HG03196 (cell line): ENCODE measurements around the gene COPS2.

ENCODE experiments used
- ATAC-seq: cut with Tn5 transposase; IDR thresholded peaks from one replicate; pipeline ENCODE4 v1.9.1; 2021; ENCODE audit not compliant: unreplicated experiment

COPS2 gene

GRCh38 chr15:49163678-49164077, 8.3 kb upstream of the COPS2 start:
- no peak for ATAC-seq

- peak; percentile 19 for ATAC-seq
Measured at GRCh38 chr15:49155834-49156627, 632 bp upstream of the COPS2 start.

DNA sequence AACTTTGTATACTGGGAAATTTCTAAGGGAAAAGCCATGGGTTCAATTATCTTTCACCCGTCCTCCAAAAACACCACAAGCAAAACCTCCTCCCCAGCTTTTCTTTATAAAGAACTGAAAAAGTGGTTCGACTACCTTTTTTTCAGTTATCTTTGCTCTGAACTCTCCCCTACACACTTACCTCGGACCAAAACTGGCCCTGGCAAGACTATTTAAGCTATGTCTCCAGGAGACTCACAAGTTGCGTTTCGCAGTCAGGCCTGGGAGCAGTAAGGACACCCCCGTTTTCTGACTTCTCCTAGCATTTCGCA, 645 bp downstream of the COPS2 start:
- peak; percentile 6 for ATAC-seq

- ATAC-seq, result no peak
Measured at GRCh38 chr15:49154359-49154758, 1.0 kb downstream of the COPS2 start.

DNA sequence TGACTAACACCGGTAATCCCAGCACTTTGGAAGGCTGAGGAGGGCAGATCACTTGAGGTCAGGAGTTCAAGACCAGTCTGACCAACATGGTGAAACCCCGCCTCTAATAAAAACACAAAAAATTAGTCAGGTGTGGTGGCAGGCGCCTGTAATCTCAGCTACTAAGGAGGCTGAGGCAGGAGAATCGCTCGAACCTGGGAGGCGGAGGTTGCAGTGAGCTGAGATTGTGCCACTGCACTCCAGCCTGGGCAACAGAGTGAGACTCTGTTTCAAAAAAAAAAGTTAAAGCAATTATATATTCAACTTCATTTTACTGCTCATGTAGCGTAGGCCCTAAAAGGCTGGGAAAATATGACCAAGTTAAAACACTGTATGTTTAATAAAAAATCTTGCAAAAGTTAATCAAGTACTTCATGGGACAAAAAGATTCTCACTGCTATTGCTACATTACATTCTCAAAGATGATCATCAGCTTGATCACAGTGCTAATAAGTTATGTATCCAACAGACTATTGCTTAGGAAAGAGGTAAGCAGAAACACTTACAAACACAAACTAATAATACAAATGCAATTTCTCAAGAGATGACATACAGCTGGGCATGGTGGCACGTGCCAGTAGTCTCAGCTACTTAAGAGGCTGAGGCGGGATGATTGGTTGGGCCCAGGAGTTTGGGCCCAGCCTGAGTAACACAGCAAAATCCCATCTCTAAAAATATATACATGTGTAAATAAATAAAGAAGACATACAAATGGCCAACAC, 2.7 kb downstream of the COPS2 start:
- ATAC-seq, result no peak

GRCh38 chr15:49151831-49152230, 3.6 kb downstream of the COPS2 start:
- no peak for ATAC-seq

DNA sequence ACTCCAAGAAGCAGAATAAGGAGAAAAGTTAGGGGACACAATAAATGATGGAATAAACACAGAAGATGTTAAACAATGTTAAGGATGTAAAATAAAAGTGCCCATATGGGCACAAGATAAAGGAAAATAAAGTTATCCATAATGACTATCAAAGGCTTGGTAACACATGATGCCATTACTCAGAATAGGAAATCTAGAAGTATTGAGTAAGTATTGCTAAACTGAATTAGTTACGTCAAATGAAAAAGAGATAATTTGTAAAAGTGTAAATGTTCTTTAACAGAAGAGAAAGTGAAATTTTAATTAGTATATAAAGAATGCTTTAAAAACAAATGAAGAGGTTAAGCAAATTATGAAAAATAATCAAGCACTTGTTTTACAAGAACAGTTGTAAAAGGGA, 6.7 kb downstream of the COPS2 start:
- ATAC-seq, result no peak

DNA sequence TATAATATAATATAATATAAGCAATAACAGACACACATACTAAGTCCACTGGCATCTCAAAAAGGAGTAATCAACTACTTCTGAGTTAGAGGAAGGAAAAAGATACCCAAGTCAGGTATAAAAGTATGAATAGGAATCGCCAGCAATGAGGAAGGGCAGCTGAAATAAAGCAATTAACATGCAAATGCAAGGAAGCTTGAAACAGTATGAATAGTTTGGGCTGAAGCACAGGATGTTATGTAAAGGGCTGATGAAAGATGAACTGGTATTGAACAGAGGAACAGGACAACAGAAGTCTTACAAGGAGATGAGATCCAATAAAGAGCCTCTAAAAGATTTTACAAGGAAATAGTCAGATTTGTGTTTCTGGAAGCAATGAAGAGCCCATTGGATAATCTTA, 7.1 kb downstream of the COPS2 start:
- no peak for ATAC-seq

DNA sequence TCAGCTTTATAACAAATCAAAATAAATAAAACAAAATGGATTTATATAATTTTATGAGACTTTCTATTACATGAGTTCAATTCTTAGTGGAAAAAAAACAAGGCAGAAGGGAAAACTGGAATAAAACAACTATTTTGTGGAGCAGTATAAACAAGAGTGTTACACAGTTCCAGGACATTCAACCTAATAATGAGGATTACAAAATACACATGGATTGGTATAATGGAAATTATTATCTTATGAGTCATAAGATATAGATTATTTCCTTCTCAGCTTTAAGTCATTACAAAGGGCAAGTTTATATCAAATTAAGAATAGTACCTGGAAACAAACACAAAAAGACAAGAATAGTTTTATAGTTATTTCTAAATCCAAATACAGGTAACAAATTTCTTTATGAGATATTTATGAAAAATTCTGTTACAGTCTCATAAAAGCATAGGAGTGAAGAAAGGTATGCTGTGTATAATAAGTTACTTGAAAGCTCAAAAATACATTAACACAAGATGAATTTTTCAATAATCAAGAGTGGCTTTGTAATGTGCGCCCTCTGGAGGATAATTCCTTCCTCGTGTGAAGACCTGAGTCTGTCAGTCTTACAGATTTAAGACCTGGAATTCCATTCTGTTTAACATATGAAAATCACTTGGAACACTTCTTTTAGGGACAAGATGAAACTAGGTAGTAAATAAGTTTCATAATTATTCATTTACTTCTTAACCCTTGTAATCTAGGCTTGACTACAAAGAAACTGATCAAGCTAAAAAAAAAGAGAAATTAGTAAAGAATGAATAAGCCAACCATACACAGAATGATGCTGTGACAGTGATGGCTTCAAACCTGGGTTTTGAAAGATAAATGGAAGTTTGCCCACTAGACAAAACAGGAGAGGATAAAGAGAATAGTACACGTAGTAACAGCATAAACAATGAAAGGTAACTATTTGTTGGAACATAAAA, 9.5 kb downstream of the COPS2 start:
- ATAC-seq, result no peak

- ATAC-seq, result no peak
Measured at GRCh38 chr15:49137861-49138260, 17.5 kb downstream of the COPS2 start.

- no peak for ATAC-seq
Measured at GRCh38 chr15:49135911-49136310, 19.5 kb downstream of the COPS2 start.

GRCh38 chr15:49135342-49135857, 20.0 kb downstream of the COPS2 start:
- no peak for ATAC-seq

DNA sequence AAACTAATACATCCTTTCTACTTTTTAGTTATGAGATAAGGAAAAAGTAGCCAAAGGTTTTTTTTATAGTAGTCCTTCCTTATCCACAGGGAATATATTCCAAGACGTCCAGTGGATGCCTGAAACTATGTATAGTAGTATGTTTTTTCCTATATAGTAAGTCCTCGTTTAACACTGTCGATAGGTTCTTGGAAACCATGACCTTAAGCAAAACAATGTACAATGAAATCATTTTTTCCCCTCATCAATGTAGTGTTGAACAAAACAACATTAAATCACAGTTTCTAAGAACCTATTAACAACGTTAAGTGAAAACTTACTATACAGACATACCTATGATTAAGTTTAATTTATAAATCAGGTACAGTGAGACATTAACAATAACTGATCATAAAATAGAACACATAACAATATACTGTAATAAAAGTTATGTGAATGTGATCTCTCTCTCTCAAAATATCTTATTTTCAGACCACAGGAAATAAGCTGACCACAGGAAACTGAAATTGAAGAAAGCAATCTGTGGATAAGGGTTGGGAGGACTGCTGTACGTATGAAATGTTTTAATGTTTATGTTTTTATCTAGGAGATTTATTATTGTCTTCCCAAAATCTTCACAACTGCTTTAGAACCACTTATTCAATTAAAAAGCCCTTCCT, 20.6 kb downstream of the COPS2 start:
- no peak for ATAC-seq

DNA sequence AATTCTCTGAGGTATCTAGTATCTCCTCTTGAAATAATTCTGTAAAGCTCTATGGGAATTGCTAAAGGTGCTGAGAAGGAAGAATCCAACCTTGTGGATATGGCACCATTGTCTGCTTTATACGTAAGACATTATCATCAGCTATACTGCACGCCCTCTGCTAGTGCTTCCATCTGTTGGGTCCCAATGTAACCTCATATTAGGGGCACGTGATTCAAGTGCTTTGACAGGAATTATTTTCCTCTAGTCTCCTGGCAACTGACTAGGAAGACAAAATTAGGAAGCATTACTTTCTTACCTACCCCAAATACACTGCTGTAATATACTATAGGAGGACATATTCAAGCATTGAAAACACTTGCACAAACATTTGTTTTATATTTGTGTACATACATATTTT, 24.0 kb downstream of the COPS2 start:
- ATAC-seq, result no peak

GRCh38 chr15:49124371-49124770, 31.0 kb downstream of the COPS2 start:
- ATAC-seq, result no peak

DNA sequence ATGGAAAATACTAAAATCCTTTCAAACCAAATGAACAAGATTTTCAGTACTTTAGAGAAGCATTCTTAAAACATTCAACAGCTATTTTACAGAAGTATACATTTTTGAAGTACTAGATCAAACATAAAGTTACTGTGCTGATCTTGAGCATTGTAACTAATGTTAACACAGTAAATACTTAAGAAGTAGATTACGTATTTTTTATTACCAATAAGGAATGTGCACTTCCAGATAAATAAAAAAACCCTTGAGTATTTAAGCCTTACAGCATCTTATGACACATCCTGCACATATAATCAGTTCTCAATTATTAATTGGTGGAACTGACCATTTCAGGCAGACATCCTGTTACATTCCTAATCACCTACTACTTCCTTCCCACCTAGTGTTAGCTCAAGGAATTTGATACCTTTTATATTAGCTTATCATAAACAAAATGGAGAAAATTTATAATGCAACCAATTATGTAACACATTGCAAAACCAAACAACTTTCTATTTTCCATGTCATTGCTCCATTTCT, 32.8 kb downstream of the COPS2 start:
- no peak for ATAC-seq

DNA sequence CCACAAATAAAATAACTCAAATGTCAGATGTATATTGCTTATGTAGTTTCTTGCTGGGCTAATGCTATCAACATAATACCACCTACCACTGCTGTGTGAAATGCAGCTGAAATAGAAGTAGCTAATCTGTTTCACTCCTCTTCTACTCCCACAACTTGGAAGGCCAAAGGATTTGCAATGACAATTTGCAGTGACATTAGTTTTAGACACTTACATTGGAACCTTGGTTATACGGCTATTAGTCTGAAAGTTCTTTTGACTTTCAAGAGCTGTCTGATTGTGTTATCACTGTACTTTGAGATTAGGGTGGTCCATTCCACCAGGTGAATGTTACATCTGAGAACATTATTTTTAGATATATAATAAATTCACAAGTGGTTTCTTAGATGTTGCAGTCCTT, 33.5 kb downstream of the COPS2 start:
- ATAC-seq, result no peak

GRCh38 chr15:49120832-49121231, 34.6 kb downstream of the COPS2 start:
- no peak for ATAC-seq

- ATAC-seq, result no peak
Measured at GRCh38 chr15:49116108-49116857, 39.1 kb downstream of the COPS2 start.

DNA sequence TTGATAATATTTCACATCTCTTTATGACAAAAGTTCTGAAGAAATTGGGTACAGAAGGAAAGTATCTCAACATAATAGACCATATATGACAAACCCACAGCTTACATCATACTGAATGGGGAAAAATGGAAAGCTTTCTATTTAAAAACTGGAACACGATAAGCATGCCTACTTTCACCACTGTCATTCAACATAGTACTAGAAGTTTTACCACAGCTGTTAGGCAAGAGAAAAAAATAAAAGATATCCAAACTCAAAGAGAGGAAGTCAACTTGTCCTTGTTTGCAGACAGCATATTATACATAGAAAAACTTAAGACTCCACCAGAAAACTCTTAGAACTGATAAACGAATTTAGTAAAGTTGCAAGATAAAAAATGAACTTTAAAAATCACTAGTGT, 40.3 kb downstream of the COPS2 start:
- ATAC-seq, result no peak
